UCSD-AML1 (cell line): ENCODE results near the gene TOX2.

ENCODE experiments used
- DNase-seq: peaks from one replicate; lab custom pipeline; 2025; ENCODE audit not compliant: unreplicated experiment; lab: John Stamatoyannopoulos, UW

TOX2 gene

DNA sequence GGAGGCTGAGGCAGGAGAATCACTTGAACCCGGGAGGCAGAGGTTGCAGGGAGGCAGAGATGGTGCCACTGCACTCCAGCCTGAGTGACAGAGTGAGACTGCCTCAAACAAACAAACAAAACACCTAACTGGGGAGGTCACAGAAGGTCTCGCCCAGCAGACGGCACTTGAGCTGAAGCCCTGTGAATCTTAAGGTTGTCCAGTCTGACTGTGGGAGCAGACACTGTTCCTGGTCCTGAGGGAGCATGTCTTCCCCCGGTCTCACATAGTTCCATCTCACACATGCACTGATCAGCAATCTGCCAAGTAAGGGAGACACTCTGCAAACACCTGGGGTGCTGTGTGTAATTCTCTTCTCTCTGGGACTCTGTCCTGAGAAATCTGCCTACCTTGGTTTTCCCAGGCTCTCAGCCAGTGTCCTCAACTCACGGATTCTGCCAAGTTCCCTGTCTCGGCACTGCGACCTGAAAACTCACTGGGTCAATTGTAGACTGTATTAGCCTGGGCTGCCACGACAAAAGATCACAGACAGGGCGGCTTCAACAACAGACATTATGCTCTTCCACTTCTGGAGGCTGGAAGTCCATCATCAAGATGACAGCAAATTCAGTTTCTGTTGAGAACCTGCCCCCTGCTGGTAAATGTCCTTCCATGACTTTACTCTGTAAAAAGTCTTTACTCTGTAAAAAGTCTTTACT is 178.0 kb downstream of the TOX2 start:
- no peak for DNase-seq

DNA sequence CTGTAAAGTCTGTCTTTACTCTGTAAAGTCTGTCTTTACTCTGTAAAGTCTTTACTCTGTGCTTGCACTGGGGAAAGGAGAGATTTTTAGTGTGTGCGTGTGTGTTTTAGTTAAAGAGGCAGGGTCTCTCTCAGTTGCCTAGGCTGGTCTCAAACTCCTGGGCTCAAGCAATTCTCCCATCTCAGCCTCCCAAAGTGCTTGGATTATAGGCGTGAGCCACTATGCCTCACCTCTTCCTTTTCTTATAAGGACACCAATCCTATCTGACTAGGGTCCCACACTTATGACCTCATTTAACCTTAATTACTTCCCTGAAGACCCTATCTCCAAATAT is 178.6 kb downstream of the TOX2 start:
- DNase-seq, result no peak

- DNase-seq, result no peak
Measured at GRCh38 chr20:44095831-44096230, 181.2 kb downstream of the TOX2 start.

GRCh38 chr20:44097521-44098255 is 183.0 kb downstream of the TOX2 start:
- DNase-seq, result no peak

- no peak for DNase-seq
Measured at GRCh38 chr20:44098256-44098630, 183.6 kb downstream of the TOX2 start.

DNA sequence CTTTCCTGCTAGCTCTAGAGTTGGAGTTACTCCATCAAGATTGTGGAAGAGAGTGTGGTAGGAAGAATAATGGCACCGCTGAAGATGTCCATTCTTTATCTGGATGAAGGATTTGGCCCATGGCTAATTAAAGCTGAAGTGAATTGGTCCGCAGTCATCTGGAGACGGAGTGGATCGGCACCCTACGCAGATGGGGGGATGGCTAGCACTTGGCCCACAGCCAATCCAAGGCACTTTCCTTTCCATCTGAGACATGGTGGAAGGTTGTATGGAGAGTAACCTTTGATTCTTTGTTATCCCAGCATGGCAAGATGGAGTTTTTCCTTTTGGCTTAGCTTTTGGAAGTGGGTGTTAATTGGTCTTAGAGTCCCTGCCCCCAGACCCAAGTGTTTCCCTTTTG is 184.0 kb downstream of the TOX2 start:
- DNase-seq, result no peak

GRCh38 chr20:44099832-44100231 is 185.2 kb downstream of the TOX2 start:
- no peak for DNase-seq

GRCh38 chr20:44102582-44102981 is 187.9 kb downstream of the TOX2 start:
- no peak for DNase-seq

GRCh38 chr20:44104798-44105517 is 190.3 kb downstream of the TOX2 start:
- DNase-seq, result no peak

DNA sequence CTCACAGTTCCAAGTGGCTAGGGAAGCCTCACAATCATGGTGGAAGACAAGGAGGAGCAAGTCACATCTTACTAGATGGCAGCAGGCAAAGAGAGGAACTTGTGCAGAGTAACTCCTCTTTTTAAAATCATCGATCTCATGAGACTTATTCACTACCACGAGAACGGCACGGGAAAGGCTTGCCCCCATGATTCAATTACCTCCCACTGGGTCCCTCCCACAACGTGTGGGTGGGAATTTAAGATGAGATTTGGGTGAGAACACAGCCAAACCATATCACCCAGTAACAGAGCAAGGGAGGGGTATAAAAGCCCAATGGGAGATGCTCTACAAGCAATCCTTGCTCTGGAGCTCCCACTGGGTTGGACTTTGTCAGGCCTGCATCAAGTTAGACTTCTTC is 192.0 kb downstream of the TOX2 start:
- DNase-seq, result no peak

GRCh38 chr20:44109951-44110361 is 195.3 kb downstream of the TOX2 start:
- DNase-seq, result no peak

DNA sequence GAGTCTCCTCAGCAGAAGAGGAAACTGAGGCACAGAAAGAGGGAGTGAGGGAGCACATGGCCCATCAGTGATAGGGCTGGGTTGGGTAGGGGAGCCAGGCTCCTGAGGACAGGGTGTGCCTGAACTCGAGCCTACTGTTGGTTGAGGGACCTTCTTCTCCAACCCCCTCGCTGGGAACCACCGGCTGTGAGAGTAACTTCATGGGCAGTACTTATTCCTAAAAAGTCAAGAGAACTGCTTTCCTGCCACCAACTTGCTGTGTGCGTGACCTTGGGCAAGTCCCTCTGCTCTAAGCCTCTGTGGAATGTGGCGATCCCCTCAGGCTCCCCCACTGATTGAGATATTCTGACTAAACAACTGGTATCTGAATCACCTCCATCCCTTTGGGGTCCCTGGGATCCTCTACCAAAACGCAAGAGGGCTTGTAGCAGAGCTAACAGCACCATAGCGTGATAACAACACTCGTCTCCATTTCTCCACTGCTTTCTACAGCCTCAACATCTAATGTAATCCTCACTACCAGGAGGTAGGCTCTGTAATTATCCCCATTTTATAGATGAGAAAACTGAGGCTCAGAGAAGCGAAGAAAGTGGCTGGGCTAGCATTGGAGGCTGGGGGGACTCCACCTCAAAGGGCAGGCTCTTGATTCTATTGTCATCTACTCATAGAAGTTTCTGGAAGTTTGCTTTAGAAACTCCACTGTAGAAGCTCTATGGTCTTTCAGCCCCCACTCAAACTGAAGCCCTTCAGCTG is 196.3 kb downstream of the TOX2 start:
- DNase-seq, result no peak

- no peak for DNase-seq
Measured at GRCh38 chr20:44111712-44112335, 197.2 kb downstream of the TOX2 start.

DNA sequence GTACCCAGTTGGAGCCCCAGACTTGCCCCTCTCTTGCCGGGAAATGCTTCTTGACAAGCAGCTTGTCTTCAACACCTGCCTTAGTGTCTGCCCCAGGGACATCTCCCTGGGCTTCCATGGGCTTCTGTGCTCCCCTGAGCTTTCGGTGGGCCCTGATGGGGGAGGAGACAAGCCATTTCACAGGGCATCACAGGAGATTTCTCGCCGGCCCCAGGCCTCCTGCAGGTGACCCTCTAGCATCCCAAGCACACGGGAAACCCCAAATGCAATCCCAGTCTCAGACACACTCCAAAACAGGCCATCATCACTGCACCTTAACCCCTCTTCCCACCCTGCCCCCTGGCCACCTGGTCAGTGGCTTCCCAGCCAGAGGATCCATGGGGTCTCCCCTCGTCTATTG is 197.8 kb downstream of the TOX2 start:
- no peak for DNase-seq

DNA sequence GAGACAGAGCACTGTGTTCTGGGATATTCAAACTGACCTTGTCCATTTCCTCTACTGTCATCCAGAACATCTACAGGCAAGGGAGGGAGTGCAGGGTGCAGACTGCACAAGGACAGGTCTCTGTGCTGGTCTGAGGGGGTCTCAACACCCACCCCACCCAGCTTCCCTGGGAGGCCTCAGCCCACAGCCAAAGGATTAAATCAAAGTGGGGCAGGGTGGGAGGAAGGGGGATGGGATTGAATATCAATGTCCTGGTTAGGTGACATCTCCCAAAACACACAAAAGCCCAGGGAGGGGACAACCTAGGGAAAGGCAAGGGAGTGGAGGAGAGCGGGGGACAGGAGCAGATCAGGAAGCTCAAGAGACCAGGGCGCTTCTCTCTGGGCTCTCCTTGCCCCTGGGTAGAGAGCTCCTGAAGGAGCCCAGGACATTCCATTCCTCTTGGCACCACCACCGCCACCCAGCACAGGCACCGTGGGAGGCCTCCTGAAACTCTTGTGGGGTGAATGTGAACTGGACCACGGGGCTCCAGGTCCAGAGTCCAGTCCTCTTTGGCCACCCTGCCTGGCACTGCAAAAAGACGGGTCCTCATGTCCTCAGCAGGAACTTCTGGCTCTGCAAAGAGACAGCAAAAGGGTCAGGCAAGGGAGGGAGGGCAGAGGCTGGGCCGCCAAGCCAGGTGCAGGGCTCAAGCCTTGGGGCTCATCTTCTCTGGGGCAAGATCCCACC is 198.4 kb downstream of the TOX2 start:
- no peak for DNase-seq

DNA sequence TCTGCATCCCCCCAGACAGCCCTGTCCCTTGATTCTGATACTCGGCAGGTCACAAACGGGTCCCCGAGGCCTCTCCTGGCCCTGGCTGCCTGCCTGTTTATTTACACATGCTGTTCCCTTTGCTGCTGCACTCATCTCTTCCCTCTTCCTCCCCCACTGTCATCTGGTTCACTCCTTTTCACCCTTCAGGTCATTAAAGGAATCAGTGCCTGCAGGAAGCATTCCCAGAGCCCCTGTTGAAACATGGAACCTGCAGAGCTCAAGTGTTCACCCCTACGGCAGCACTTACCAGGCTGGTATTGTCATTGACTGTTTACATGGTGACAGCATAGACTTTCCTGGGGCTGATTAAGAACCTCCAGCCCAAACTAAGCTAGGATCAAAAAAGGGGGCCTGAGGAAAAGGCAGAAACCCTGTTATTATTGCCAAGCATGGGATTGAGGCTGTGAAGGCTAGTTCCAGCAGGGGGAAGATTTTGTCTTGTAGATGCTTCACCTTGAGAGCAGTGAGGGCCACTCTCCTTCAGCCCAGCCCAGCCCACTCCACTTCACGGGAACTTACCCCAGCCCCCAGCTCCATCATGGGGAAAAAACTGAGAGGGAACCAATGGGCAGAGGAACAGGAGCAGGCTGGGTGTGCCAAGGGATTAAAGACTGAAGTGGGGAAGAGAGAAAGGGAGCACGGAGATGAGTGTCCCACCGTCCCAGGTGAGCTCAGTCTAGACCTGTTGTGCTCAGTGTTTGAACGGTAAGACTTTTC is 199.1 kb downstream of the TOX2 start:
- DNase-seq, result no peak

DNA sequence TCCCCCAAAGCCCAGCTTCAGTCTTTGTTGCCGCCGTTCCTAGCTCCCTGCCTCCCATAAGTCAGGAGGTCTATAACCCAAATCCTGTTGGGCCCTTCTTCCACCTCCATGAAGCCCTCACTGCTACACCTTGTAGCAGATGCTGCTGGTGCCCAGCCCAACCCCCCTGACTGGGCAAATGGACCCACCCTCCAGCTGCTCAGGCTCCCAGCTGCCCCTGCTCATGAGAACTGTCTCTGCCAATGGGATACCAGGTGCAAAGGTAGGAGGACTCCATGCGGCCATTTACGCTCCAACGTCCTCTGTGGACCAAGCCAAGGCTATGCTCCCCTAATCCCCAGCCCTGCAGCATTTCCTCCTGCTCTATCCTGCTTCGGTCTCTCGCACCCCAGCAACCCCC is 200.5 kb downstream of the TOX2 start:
- no peak for DNase-seq

DNA sequence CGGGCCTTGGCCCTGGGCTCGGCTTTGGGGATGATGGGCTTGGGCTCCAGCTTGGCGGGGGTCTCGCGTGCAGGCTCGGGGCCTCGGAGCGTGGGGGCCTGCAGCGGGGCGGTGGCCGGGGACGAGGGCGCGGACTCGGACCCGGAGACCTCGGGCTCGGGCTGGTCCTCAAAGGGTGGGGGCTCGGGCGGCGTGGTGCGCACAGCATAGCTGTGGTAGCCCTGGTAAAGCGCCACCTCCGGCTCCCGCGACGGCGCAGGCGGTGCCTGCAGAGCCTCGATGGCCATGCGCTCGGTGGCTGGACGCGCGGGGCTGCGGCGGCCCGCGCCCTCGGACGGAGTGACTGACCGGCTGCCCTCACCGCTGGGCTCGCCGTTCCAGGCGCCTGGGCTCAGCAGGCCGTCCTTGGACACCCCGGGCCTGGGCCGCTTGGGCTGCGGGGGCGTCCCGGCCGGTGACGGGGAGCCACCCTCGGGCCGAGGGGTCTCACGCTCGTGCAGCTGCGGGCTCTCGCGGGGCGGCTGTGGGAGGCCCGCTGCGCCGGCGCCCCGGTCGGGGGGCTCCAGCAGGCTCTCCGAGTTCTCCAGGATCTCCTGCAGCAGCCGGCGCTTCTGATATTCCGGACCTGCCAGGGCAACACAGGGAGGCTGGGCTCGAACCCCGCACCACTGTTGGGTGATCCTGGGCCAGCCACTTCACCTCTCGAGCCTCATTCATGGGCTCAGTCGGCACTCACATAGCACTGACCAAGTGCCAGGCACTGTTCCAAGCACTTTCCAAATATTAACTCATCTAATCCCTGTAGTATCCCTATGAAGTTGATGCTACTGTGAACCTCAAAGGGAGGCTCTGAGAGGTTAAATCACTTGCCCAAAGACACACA is 201.4 kb downstream of the TOX2 start:
- DNase-seq, result no peak
